ENCODE results near the gene STRADB.
"Not testable (repeated sequence)": the region's sequence is repeated elsewhere in the genome, so short reads cannot be mapped to it uniquely, and the experiment has no call there.

Gene STRADB

GRCh38 chr2:201470821-201471731, 19.5 kb downstream of the STRADB start:
- DNase-seq (ENCODE audit: low read depth), result no peak

DNA sequence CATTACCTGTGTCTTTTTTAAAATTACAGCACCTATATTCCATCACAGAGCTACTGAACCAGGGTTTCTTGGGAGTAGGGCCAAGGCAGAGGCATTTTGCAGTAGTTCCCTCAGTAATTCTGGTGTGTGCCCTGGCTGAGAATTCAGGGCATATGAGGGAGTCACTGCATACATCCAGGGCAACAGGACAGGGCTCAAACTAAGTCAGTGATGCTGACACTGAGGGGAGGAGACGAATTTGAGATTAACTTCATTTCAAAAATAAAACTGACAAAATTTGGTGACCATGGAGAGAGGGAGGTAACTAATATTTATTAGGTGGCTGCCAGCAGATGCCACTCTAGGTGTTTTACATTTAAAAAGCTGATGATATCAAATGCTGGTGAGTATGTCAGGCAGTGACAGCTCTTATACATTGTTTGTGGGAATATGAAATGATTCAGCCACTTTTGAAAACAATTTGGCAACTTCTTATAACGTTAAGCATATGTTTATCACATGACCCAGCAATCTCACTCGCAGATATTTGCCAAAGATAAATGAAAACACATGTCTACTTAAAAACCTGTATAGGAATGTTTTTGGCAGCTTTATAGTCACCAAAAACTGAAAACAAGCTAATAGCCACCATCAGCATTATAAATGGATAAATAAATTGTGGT, 20.3 kb downstream of the STRADB start:
- DNase-seq (ENCODE audit: low read depth), result no peak

- DNase-seq (ENCODE audit: low read depth), result no peak
These were observed 20.9 kb downstream of the STRADB start for GRCh38 chr2:201472411-201472810.

- no peak for DNase-seq (ENCODE audit: low read depth)
These were observed 31.0 kb downstream of the STRADB start for GRCh38 chr2:201482543-201482942.

GRCh38 chr2:201483342-201483741, 31.8 kb downstream of the STRADB start:
- no peak for DNase-seq (ENCODE audit: low read depth)

DNA sequence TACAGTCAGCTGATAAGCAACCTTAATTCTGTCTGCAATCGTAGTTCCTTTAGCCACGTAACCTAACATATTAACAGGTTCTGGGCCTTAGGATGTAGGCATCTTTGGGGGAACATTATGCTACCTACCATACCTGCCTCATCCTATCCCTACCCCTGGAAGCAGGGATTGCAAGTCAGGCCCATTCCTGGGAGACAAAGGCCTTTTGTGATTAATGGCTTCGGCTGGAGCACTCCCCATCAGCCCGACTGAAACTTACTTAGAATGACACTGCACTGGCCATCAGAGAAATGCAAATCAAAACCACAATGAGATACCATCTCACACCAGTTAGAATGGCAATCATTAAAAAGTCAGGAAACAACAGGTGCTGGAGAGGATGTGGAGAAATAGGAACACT, 32.2 kb downstream of the STRADB start:
- DNase-seq (ENCODE audit: low read depth), result not testable (repeated sequence)

DNA sequence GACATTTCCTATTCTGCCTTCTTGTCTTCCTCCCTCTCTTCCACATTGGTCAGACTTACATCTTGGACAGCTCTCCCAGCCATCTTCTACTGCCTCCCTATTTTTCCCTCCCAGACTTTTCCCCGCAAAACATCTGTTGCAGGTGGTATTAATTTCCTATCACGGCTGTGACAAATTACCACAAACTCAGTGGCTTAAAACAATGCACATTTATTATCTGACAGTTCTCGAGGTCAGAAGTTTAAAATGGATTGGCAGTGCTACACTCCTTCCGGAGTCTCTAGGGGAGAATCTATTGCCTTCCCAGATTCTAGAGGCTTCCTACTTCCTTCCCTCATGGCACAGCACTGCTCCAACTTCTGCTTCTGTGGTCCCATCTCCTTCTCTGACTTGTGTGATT, 33.3 kb downstream of the STRADB start:
- no peak for DNase-seq (ENCODE audit: low read depth)

- DNase-seq (ENCODE audit: low read depth), result no peak
These were observed 38.8 kb downstream of the STRADB start for GRCh38 chr2:201490291-201490690.

GRCh38 chr2:201496785-201497184, 45.2 kb downstream of the STRADB start:
- DNase-seq (ENCODE audit: low read depth), result no peak

DNA sequence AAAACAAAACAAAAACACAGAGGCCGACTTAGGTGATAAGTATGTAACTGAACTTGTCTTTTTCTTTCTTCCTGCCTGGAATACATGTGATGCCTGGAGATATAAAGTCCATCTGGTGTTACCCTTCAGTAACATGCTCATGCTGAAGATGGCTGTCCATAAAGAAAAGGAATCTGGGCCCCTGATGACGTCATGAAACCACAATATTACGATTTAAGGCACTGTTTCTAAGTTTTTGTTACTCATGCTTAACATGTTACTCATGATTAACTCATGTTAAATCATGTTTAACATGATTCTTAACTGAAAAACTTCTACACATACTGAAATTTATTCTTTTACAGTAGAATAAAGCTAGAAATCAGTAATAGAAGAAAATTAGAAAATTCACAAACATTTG, 49.0 kb downstream of the STRADB start:
- DNase-seq (ENCODE audit: low read depth), result no peak

GRCh38 chr2:201502713-201503112, 51.2 kb downstream of the STRADB start:
- DNase-seq (ENCODE audit: low read depth), result no peak

DNA sequence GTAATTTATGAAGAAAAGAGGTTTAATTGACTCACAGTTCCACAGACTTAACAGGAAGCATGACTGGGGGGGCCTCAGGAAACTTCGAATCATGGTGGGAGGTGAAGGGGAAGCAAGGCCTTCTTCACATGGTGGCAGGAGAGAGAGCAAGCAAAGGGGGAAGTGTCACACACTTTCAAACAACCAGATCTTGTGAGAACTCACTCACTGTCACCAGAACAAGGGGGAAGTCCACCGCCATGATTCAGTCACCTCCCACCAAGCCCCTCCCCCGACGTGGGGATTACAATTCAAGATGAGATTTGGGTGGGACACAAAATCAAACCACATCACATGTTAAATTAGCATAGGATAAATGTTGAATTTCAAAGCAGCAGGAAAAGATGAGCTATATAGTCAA, 56.2 kb downstream of the STRADB start:
- DNase-seq (ENCODE audit: low read depth), result no peak

DNA sequence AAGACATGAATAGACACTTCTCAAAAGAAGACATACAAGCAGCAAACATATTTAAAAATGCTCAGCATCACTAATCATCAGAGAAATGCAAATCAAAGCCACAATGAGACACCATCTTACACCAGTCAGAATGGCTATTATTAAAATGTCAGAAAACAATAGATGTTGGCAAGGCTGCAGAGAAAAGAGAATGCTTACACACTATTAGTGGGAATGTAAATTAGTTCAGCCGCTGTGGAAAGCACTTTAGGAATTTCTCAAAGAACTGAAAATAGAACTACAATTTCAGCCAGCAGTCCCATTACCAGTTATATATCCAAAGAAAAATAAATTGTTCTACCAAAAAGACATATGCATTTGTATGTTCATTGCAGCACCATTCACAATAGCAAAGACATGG, 61.7 kb downstream of the STRADB start:
- no peak for DNase-seq (ENCODE audit: low read depth)

DNA sequence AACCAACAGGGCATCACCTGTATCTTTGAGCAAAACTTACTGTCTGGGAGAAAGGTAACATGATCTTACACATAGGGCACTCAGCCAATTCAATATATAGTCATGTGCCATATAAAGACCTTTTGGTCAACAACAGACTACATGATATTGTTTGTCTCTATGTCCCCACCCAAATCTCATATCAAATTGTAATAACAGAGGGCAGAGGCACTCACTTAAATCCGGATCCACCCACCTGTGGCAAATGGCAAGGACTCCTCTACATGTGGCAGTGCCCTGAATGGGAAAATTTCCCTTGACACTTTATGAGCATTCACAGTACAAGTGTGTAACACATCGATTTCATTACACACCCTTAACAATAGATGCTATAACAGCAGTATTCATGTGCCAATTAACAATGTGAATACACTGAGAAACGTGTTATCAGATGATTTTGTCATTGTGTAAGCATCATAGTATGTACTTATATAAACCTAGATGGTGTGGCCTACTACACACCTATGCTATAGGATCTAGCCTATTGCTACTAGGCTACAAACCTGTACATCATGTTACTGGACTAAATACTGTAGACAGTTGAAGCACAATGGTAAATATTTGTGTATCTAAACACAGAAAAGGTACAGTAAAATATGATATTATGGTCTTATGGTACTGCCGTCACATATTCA, 64.2 kb downstream of the STRADB start:
- no peak for DNase-seq (ENCODE audit: low read depth)

- no peak for DNase-seq (ENCODE audit: low read depth)
These were observed 65.6 kb downstream of the STRADB start for GRCh38 chr2:201517094-201517493.

DNA sequence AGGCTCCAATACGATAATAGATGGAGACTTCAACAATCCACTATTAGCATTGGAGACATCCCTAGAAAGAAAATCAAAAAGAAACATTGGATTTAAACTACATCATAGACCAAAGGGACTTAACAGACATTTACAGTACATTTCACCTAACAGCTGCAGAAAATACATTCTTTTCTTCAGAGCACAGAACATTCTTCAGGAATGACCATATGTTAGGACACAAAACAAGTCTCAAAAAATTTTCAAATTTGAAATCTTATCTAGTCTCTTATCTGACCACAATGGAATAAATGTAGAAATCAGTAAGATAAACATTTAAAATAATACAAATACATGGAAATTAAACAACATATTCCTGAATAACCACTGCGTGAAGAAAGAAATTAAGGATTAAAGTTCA, 68.7 kb downstream of the STRADB start:
- no peak for DNase-seq (ENCODE audit: low read depth)

- DNase-seq (ENCODE audit: low read depth), result no peak
These were observed 71.4 kb downstream of the STRADB start for GRCh38 chr2:201522965-201523364.

DNA sequence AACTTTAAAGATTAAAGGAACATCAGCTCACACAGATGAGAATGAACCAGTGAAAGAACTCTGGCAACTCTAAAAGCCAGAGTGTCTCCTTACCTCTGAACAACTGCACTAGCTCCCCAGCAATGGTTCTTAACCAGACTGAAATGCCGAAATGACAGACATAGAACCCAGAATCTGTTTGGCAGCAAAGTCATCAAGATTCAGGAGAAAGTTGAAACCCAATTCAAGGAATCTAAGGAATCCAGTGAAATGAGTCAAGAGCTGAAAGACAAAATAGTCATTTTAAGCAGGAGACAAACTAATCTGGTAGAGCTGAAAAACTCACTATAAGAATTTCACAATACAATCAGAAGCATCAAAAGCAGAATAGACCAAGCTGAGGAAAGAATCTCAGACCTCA, 72.0 kb downstream of the STRADB start:
- no peak for DNase-seq (ENCODE audit: low read depth)
